Peyer's patch (tissue), 4 donors: ENCODE results near the gene DAPK1. TPM values are rescaled to one million over a fixed set of nuclear protein-coding genes. Genes with fewer than 3 reads are reported as not detected.

ENCODE experiments used
- DNase-seq, 3 donors: peaks; one replicate each; pipeline ENCODE4 v3.0.0-alpha.2; 2017 to 2019
- H3K27ac ChIP-seq, 4 donors: fragments of 200-600 bp; sonication (generic); one replicate each; pipeline ENCODE4 v1.5.1; 2016 to 2019
- H3K27me3 ChIP-seq, 2 donors: fragments of 200-600 bp; sonication (generic); one replicate each; pipeline ENCODE4 v1.5.1; 2019
- H3K36me3 ChIP-seq, 3 donors: fragments of 200-600 bp; sonication (generic); one replicate each; pipeline ENCODE4 v1.5.1; 2016 to 2019
- H3K4me1 ChIP-seq, 4 donors: fragments of 200-600 bp; sonication (generic); one replicate each; pipeline ENCODE4 v1.5.1; 2016 to 2019
- H3K4me3 ChIP-seq, 4 donors: fragments of 200-600 bp; sonication (generic); 1 replicate in 3 of 4; 2 replicates in 1 of 4; pipeline ENCODE4 v1.5.1; 2016 to 2019; ENCODE audit warnings: mild to moderate bottlenecking in 1 of 4
- H3K9me3 ChIP-seq, 4 donors: fragments of 200-600 bp; sonication (generic); one replicate each; pipeline ENCODE4 v1.5.1; 2016 to 2019; ENCODE audit warnings: mild to moderate bottlenecking in 1 of 4
- CTCF ChIP-seq, 6 experiments: fragments of 450-650 bp in 4 of 6; fragments of 200-600 bp in 2 of 6; sonication (generic) in 1 of 6; IDR thresholded peaks; one replicate each; pipeline ENCODE4 v1.5.1; 2017 to 2019; ENCODE audit warnings: antibody characterized with exemption in 6 of 6, mild to moderate bottlenecking in 3 of 6, moderate library complexity in 1 of 6
- POLR2A ChIP-seq, 2 donors: fragments of 450-650 bp; IDR thresholded peaks; one replicate each; pipeline ENCODE4 v1.5.1; 2017; ENCODE audit warnings: antibody characterized with exemption in 2 of 2, mild to moderate bottlenecking in 2 of 2, moderate library complexity in 2 of 2
- total RNA-seq, 4 donors: library from RNA; depleted of rRNA; stranded (reverse); fragments of >200 nt; gene quantifications; one replicate each; pipeline ENCODE4 v1.1.0, GENCODE V29; 2016

DAPK1 gene
- total RNA-seq, 4 donors from 2014 or later, result 45.4 to 96.4 (median 77.2) TPM

DNA sequence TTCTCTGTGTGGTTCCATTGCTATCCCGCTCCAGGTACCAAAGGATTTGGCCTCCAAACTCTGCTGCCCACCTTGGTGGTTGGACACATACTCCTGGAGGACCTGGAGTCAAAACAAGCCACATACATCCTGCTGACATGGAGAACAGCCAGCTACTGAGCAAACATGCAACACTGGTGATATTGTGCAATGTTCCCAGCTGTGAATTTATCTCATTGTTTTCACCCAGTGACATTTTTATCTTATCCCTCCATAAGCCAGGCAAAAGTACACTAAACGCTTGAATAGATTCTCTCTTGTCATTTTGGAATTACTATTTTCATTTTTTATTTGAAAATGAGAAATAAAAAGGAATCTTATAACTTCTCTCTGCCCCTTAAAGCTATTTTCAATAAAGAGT is 217.2 kb downstream of the DAPK1 start:
- no peaks in the 10 kb centered on the region for H3K9me3 ChIP-seq
- no peak overlapping the region for H3K4me3 ChIP-seq
- no peaks in the 10 kb centered on the region for H3K4me1 ChIP-seq
- H3K27ac ChIP-seq, result peak overlapping the region in 3 of 4 donors; percentile 38 to 77 (median 53)
- peak in 1 of 3 donors; percentile 55 for DNase-seq
- H3K27me3 ChIP-seq, result no peaks in the 10 kb centered on the region
- H3K36me3 ChIP-seq, result no peaks in the 10 kb centered on the region
- TF ChIP-seq POLR2A (IDR thresholded peaks at IDR 0.05) (no peak), CTCF (IDR thresholded peaks at IDR 0.05) (no peak)

DNA sequence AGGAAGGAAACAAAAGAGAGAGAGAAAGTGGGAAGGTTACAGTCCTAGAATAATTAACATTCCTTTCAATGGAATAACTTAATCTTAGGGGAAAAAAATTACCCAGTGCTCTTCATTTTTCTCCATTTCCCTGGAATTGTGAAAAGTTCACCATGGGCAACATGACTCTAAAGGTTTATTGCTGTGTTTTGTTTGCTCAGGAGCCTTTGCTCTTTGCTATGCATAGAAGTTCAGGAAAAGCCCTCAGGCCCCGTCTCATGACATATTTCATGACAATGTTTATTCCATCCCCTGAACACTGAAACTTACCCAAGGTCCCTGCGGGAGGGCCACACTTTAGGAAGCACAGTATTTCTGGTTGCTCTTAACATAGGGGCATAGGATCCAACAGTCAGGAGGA is 218.5 kb downstream of the DAPK1 start:
- no peak for TF ChIP-seq CTCF (IDR thresholded peaks at IDR 0.05)
- no peak for TF ChIP-seq POLR2A (IDR thresholded peaks at IDR 0.05)
- Histone ChIP-seq H3K4me3 (no peak overlapping the region), H3K27ac (no peak overlapping the region), H3K36me3 (no peaks in the 10 kb centered on the region), H3K27me3 (no peaks in the 10 kb centered on the region), H3K4me1 (no peaks in the 10 kb centered on the region), H3K9me3 (no peaks in the 10 kb centered on the region)
- DNase-seq, result no peak

DNA sequence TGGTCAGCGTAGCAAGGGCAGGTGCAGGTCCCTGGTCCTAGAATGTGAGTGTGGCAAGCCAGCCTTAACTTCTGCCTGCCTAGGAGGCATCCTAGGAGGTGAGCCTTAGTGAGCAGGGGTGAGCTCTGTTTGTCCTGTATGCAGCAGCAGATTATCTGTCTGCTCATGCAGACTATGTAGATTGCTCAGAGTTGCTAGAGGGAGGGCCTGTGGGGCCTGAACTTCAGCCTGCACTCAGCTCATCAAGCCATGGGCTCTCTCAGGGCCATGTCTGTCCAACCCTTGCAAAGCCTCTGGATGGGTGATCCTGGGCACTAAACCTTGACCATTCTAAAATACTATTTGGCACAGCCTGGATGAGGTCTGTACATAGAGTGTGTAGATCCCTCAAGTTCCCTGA is 219.8 kb downstream of the DAPK1 start:
- Histone ChIP-seq H3K27ac (no peak overlapping the region), H3K36me3 (no peaks in the 10 kb centered on the region), H3K9me3 (no peaks in the 10 kb centered on the region), H3K27me3 (no peaks in the 10 kb centered on the region), H3K4me1 (no peaks in the 10 kb centered on the region), H3K4me3 (no peak overlapping the region)
- DNase-seq, result no peak
- TF ChIP-seq POLR2A (IDR thresholded peaks at IDR 0.05) (no peak), CTCF (IDR thresholded peaks at IDR 0.05) (no peak)

- TF ChIP-seq POLR2A (IDR thresholded peaks at IDR 0.05), result no peak
- no peak for TF ChIP-seq CTCF (IDR thresholded peaks at IDR 0.05)
- Histone ChIP-seq H3K9me3 (no peaks in the 10 kb centered on the region), H3K27ac (no peak overlapping the region)
These were observed 220.6 kb downstream of the DAPK1 start for GRCh38 chr9:87718231-87718630.

GRCh38 chr9:87718852-87719612 is 221.4 kb downstream of the DAPK1 start:
- Histone ChIP-seq H3K9me3 (no peaks in the 10 kb centered on the region), H3K36me3 (no peaks in the 10 kb centered on the region), H3K4me3 (no peak overlapping the region), H3K4me1 (no peaks in the 10 kb centered on the region), H3K27me3 (no peaks in the 10 kb centered on the region), H3K27ac (no peak overlapping the region)
- DNase-seq, result no peak
- TF ChIP-seq POLR2A (IDR thresholded peaks at IDR 0.05) (no peak), CTCF (IDR thresholded peaks at IDR 0.05) (no peak)

More at GRCh38 chr9:87718231-87718630, 220.6 kb downstream of the DAPK1 start:
- H3K27me3 ChIP-seq, result no peaks in the 10 kb centered on the region
- no peak for DNase-seq
- no peaks in the 10 kb centered on the region for H3K4me1 ChIP-seq
- no peak overlapping the region for H3K4me3 ChIP-seq
- H3K36me3 ChIP-seq, result no peaks in the 10 kb centered on the region
